RWPE2 (cell line): ENCODE results near the gene NAP1L1.

Experiments
- ATAC-seq: fragments of 200-7000 bp; cut with Tn5 transposase; 3 replicates; pipeline ENCODE4 v1.9.1; 2021; ENCODE audit warnings: low read depth
- DNase-seq: peaks from one replicate; pipeline ENCODE4 v3.0.0-alpha.2; 2020; ENCODE audit warnings: low spot score
- H3K27ac ChIP-seq: fragments of 450-650 bp; 2 replicates; pipeline ENCODE4 v1.5.1; 2017; ENCODE audit warnings: mild to moderate bottlenecking; ENCODE audit not compliant: poor library complexity, severe bottlenecking
- H3K27me3 ChIP-seq: fragments of 250-450 bp; sonication (Bioruptor Pico); 2 replicates; pipeline ENCODE4 v1.5.1; 2021; ENCODE audit warnings: mild to moderate bottlenecking, moderate library complexity; ENCODE audit not compliant: insufficient read depth, poor library complexity, severe bottlenecking
- H3K36me3 ChIP-seq: fragments of 250-450 bp; sonication (Bioruptor Pico); 2 replicates; pipeline ENCODE4 v1.5.1; 2020; ENCODE audit warnings: low read depth, mild to moderate bottlenecking, moderate library complexity
- H3K4me1 ChIP-seq: fragments of 250-450 bp; sonication (Bioruptor Pico); 2 replicates; pipeline ENCODE4 v1.5.1; 2021; ENCODE audit warnings: mild to moderate bottlenecking, moderate library complexity; ENCODE audit not compliant: insufficient read depth, poor library complexity, severe bottlenecking
- H3K4me3 ChIP-seq: fragments of 250-450 bp; sonication (Bioruptor Pico); 2 replicates; pipeline ENCODE4 v1.5.1; 2021; ENCODE audit warnings: mild to moderate bottlenecking, moderate library complexity; ENCODE audit not compliant: severe bottlenecking
- H3K9me3 ChIP-seq: fragments of 250-450 bp; sonication (Bioruptor Pico); 2 replicates; pipeline ENCODE4 v1.5.1; 2021; ENCODE audit warnings: mild to moderate bottlenecking, moderate library complexity; ENCODE audit not compliant: severe bottlenecking
- TF ChIP-seq, protein P1 (sequence below): fragments of 450-650 bp; IDR thresholded peaks from one replicate; pipeline ENCODE4 v1.5.1; 2017; ENCODE audit warnings: mild to moderate bottlenecking, moderate library complexity; ENCODE audit not compliant: poor library complexity, severe bottlenecking

The NAP1L1 gene

DNA sequence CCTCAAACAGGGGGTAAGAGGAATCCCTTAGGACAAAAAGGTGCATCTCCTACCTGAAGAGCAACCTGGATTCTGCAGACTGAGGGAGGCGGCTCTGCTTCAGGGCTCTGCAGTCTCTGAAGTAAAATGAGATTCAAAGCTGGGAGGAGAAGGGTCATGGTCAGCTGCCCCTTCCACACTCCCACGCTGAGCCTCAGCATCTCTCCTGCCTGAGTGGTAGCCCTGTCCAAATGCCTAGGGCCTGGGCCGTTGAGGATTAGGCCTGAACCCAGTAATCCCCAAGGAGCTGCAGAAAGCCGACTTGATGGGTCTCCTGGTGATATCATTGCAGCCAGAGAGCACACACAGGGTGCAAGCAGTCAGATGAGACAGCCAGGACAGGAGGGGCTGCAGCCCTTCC lies 71.8 kb downstream of the NAP1L1 start:
- TF ChIP-seq, protein P1, sequence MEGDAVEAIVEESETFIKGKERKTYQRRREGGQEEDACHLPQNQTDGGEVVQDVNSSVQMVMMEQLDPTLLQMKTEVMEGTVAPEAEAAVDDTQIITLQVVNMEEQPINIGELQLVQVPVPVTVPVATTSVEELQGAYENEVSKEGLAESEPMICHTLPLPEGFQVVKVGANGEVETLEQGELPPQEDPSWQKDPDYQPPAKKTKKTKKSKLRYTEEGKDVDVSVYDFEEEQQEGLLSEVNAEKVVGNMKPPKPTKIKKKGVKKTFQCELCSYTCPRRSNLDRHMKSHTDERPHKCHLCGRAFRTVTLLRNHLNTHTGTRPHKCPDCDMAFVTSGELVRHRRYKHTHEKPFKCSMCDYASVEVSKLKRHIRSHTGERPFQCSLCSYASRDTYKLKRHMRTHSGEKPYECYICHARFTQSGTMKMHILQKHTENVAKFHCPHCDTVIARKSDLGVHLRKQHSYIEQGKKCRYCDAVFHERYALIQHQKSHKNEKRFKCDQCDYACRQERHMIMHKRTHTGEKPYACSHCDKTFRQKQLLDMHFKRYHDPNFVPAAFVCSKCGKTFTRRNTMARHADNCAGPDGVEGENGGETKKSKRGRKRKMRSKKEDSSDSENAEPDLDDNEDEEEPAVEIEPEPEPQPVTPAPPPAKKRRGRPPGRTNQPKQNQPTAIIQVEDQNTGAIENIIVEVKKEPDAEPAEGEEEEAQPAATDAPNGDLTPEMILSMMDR: no peak
- Histone ChIP-seq H3K4me3 (no peak overlapping the region), H3K27me3 (no peaks in the 10 kb centered on the region), H3K4me1 (peaks cover 12% of the 10 kb centered on the region), H3K36me3 (no peaks in the 10 kb centered on the region), H3K9me3 (no peaks in the 10 kb centered on the region), H3K27ac (no peak overlapping the region)
- DNase-seq (no peak), ATAC-seq (no peak)

DNA sequence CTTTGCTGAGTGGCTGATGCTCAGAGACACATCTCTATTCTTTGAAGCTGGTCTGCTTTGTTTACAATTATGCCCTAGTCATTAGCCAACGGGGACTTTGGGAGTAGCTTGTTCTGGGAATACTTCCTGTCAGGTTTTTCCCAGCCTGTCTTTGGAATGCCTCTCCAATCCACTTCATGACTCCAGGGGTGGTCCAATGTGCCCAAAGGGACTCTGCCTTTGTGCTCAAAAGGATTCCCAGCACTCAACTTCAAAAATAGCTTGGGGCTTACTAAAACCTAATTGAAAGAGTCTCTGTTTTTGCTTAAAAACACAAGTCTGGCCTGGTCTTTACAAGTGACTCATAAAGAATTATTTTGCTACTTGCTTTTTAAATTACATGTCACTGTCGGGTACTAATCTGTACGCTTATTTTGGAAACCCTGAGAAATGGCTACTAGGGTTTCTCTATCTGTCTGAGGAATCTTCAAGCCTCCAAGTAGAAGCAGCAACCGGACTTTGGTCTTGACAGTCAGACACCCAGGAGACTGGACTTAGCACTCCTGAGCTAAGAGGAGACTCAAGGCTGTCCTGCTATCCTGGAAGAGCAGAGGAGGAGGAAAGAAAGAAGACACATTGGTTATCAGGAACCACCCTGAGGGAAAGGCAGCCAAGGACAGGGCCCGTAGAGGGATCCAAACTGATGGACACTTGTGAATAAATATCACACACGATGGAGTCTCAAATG lies 73.6 kb downstream of the NAP1L1 start:
- Histone ChIP-seq H3K9me3 (no peaks in the 10 kb centered on the region), H3K4me1 (peaks cover 10% of the 10 kb centered on the region), H3K4me3 (no peak overlapping the region), H3K27ac (no peak overlapping the region), H3K27me3 (no peaks in the 10 kb centered on the region), H3K36me3 (no peaks in the 10 kb centered on the region)
- no peak for DNase-seq
- TF ChIP-seq, protein P1: no peak
- ATAC-seq: no peak

DNA sequence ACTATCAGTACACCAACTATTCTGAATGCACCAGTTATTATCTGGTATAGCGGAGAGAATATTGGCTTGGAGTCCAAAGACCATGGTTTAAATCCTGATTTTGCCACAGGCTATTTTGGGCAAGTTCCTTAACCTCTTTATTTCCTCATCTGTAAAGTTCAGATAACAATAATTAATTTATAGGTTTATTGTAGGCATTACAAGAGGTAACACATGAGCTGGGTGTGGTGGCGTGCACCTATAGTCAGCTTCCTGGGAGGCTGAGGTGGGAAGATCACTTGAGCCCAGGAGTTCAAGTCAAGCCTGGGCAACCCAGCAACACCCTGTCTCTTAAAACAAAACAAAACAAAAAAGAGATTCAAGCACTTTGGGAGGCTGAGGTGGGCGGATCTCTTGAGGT lies 76.1 kb downstream of the NAP1L1 start:
- no peak overlapping the region for H3K27ac ChIP-seq
- no peak for ATAC-seq

DNA sequence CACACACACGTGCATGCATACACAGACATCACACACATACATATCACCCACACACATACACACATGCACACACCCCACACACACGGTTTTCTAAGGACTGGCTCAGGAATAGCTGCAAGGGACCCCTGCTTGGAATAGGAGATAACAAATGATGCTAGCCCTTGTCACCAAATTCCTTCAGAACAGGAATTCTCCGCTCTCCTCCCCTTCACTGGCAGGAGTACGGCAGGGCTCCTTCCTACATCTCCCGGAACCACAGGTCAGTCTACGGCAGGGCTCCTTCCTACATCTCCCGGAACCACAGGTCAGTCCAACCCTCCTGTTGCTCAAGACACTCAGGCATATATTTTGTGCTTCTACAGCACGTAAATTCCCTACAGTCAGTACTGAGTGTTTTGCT lies 76.8 kb downstream of the NAP1L1 start:
- no peak for ATAC-seq
- TF ChIP-seq, protein P1: no peak
- H3K27ac ChIP-seq: no peak overlapping the region

More for the DNA sequence above, 76.1 kb downstream of the NAP1L1 start:
- Histone ChIP-seq H3K4me3 (no peak overlapping the region), H3K27me3 (no peaks in the 10 kb centered on the region), H3K9me3 (no peaks in the 10 kb centered on the region), H3K36me3 (no peaks in the 10 kb centered on the region), H3K4me1 (peaks cover 6% of the 10 kb centered on the region)
- TF ChIP-seq, protein P1: no peak
- DNase-seq: no peak

More for the DNA sequence above, 76.8 kb downstream of the NAP1L1 start:
- no peak for DNase-seq
- Histone ChIP-seq H3K9me3 (no peaks in the 10 kb centered on the region), H3K36me3 (no peaks in the 10 kb centered on the region), H3K27me3 (no peaks in the 10 kb centered on the region), H3K4me3 (no peak overlapping the region), H3K4me1 (peaks cover 6% of the 10 kb centered on the region)
